Activated B cell treated with CpG ODN at 0.5 μM for 24 hours (primary cell): ENCODE measurements around the gene DDX25. TPM values are rescaled to one million over a fixed set of nuclear protein-coding genes. Genes with fewer than 3 reads are reported as not detected.

ENCODE experiments used
- ATAC-seq: fragments of 200-7000 bp; cut with Tn5 transposase; one replicate; pipeline ENCODE4 v1.10.0; 2021; ENCODE audit warnings: low read depth, mild to moderate bottlenecking, moderate library complexity
- CTCF ChIA-PET: fragments of 350-600 bp; sonication (Branson Sonifier 250); formaldehyde crosslinking; loops from one replicate; lab custom pipeline; 2021; ENCODE audit warnings: antibody characterized with exemption; lab: Charles Lee
- POLR2A ChIA-PET: fragments of 350-600 bp; sonication (Branson Sonifier 250); formaldehyde crosslinking; loops from one replicate; lab custom pipeline; 2021; ENCODE audit warnings: antibody characterized with exemption; lab: Charles Lee
- DNase-seq: peaks from one replicate; pipeline ENCODE4 v3.0.0; 2022
- H3K27ac Mint-ChIP-seq: one replicate; pipeline ENCODE4 v1.8.0; 2020; ENCODE audit warnings: mixed read lengths
- H3K27me3 Mint-ChIP-seq: one replicate; pipeline ENCODE4 v1.8.0; 2021; ENCODE audit warnings: mixed read lengths
- H3K36me3 Mint-ChIP-seq: one replicate; pipeline ENCODE4 v1.8.0; 2021; ENCODE audit warnings: low read depth, mixed read lengths
- H3K4me1 Mint-ChIP-seq: one replicate; pipeline ENCODE4 v1.8.0; 2021; ENCODE audit warnings: mixed read lengths
- H3K4me3 Mint-ChIP-seq: one replicate; pipeline ENCODE4 v1.8.0; 2020; ENCODE audit warnings: mild to moderate bottlenecking, mixed read lengths
- H3K9me3 Mint-ChIP-seq: one replicate; pipeline ENCODE4 v1.8.0; 2020; ENCODE audit warnings: mixed read lengths
- CTCF ChIP-seq: fragments of 200-600 bp; IDR thresholded peaks from one replicate; pipeline ENCODE4 v1.8.0; 2022; ENCODE audit warnings: antibody characterized with exemption, mild to moderate bottlenecking
- intact Hi-C: fragments of 100-400 bp; cut with micrococcal nuclease; formaldehyde crosslinking; loops from one replicate; pipeline ENCODE4 v1.15.1; 2024
- total RNA-seq: library from RNA; stranded (reverse); gene quantifications from 2 replicates; pipeline ENCODE4 v1.2.3, GENCODE V29; 2022

Gene DDX25
- total RNA-seq, 1 donor from 2014 or later = not detected

GRCh38 chr11:125954123-125954944 is 50.0 kb downstream of the DDX25 start:
- ATAC-seq (no peak), DNase-seq (no peak)
- Mint-ChIP-seq H3K4me3 (no peak overlapping the region), H3K4me1 (no peaks in the 10 kb centered on the region), H3K36me3 (no peaks in the 10 kb centered on the region), H3K9me3 (no peaks in the 10 kb centered on the region), H3K27ac (no peak overlapping the region), H3K27me3 (peaks cover 4% of the 10 kb centered on the region)
- no peak for TF ChIP-seq CTCF
- ChIA-PET CTCF (no interaction called here), POLR2A (no interaction called here)
- intact Hi-C loops = no loop called here

- Mint-ChIP-seq H3K9me3 (no peaks in the 10 kb centered on the region), H3K4me1 (no peaks in the 10 kb centered on the region), H3K36me3 (no peaks in the 10 kb centered on the region), H3K4me3 (no peak overlapping the region), H3K27me3 (peaks cover 4% of the 10 kb centered on the region), H3K27ac (no peak overlapping the region)
- DNase-seq (no peak), ATAC-seq (no peak)
- CTCF ChIA-PET = no interaction called here
- no peak for TF ChIP-seq CTCF
- POLR2A ChIA-PET = no interaction called here
- intact Hi-C loops = no loop called here
Observed at GRCh38 chr11:125954945-125955640, 50.8 kb downstream of the DDX25 start.

DNA sequence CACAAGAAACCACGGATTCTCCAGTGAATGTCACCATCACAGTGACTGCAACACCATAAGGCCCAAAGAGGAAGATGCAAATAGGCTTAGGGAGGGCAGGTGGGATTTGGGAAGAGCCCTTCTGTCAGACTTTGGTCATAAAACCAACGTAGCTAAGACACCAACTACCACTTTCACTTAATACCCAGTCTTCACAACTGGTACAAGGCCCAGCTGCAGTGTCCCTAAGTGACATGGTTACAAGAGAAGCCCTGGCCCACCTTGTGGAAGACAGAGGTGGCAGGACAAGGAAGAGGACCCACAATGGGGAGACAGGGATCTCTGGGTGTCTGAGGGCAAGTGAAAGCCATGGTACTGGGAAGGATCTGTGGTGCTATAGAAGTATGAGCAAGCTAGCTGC is 51.5 kb downstream of the DDX25 start:
- DNase-seq = no peak
- H3K36me3 Mint-ChIP-seq = no peaks in the 10 kb centered on the region
- no peak for TF ChIP-seq CTCF
- H3K4me1 Mint-ChIP-seq = no peaks in the 10 kb centered on the region
- ChIA-PET POLR2A (no interaction called here), CTCF (no interaction called here)
- no peaks in the 10 kb centered on the region for H3K9me3 Mint-ChIP-seq
- intact Hi-C loops = no loop called here
- ATAC-seq = no peak
- no peak overlapping the region for H3K4me3 Mint-ChIP-seq
- H3K27me3 Mint-ChIP-seq = peaks cover 4% of the 10 kb centered on the region
- H3K27ac Mint-ChIP-seq = no peak overlapping the region

DNA sequence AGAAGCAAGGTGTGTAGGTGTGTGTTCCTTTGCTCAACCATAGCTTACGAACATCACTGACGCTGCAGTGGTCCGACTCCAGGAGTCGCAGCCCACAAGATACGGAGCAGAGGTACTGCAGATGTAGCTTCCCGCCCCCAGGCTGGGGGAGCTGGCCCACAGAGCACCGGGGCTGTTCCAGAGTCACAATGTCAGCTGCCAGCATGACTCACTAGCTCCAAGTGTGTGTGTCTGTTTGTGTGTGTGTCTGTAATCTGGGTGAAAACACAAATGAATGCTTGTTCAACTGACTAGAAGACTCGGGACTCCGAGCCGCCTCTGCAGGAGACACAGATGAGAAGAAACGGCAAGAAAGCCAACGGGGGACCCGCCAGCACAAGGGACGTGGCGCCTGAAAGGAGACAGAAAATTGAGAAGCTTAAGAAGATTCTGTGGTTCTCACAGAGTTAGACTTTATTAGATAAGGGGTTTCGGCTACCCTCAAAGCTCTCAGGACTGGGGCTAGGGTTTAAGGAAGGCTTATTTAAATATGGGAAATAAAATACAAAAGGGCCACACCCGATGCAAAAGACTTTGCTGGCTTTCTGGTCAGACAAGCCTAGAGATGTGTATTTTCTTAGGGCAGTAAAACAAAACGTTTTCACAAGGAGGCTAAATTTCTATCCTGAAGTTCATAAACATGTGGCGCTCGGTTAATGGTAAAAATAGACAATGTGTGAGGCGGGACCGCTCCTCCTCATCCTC is 52.3 kb downstream of the DDX25 start:
- ChIA-PET POLR2A (no interaction called here), CTCF (no interaction called here)
- no peak for TF ChIP-seq CTCF
- ATAC-seq (no peak), DNase-seq (no peak)
- Mint-ChIP-seq H3K27me3 (peaks cover under 1% of the 10 kb centered on the region), H3K36me3 (no peaks in the 10 kb centered on the region), H3K27ac (no peak overlapping the region), H3K4me1 (no peaks in the 10 kb centered on the region), H3K9me3 (peaks cover 2% of the 10 kb centered on the region), H3K4me3 (no peak overlapping the region)
- intact Hi-C loops = no loop called here
